Esophagus squamous epithelium (tissue), 5 donors: ENCODE results near the gene C2orf49. TPM values are rescaled to one million over a fixed set of nuclear protein-coding genes. Genes with fewer than 3 reads are reported as not detected.

ENCODE experiments used
- DNase-seq: peaks from one replicate; lab custom pipeline; 2025; lab: John Stamatoyannopoulos, UW
- H3K27ac ChIP-seq, 4 donors: fragments of 200-600 bp; sonication (generic); one replicate each; pipeline ENCODE4 v1.5.1; 2016 to 2019; ENCODE audit warnings: mild to moderate bottlenecking in 1 of 4
- H3K27me3 ChIP-seq, 4 donors: fragments of 200-600 bp; sonication (generic); 1 replicate in 3 of 4; 2 replicates in 1 of 4; pipeline versions ENCODE4 v1.5.1 to v1.6.0; 2017 to 2021; ENCODE audit warnings: antibody characterized with exemption in 1 of 4
- H3K36me3 ChIP-seq, 3 donors: fragments of 200-600 bp; sonication (generic); one replicate each; pipeline ENCODE4 v1.5.1; 2016 to 2019
- H3K4me1 ChIP-seq, 3 donors: fragments of 200-600 bp; sonication (generic); one replicate each; pipeline ENCODE4 v1.5.1; 2017 to 2019
- H3K4me3 ChIP-seq, 4 donors: fragments of 200-600 bp; sonication (generic); 1 replicate in 3 of 4; 2 replicates in 1 of 4; pipeline ENCODE4 v1.5.1; 2016 to 2019; ENCODE audit warnings: mild to moderate bottlenecking in 2 of 4, moderate library complexity in 1 of 4
- H3K9me3 ChIP-seq, 3 donors: fragments of 200-600 bp; sonication (generic); one replicate each; pipeline ENCODE4 v1.5.1; 2016 to 2019
- CTCF ChIP-seq, 6 experiments: fragments of 450-650 bp in 4 of 6; fragments of 200-600 bp in 2 of 6; sonication (generic) in 2 of 6; IDR thresholded peaks; one replicate each; pipeline ENCODE4 v1.5.1; 2016 to 2019; ENCODE audit warnings: antibody characterized with exemption in 6 of 6, mild to moderate bottlenecking in 4 of 6, moderate library complexity in 4 of 6
- POLR2A ChIP-seq, 4 donors: fragments of 450-650 bp; IDR thresholded peaks; one replicate each; pipeline ENCODE4 v1.6.1; 2017; ENCODE audit warnings: antibody characterized with exemption in 4 of 4, mild to moderate bottlenecking in 4 of 4, moderate library complexity in 3 of 4
- WGBS, 2 donors: methylation state at CpG; one replicate each; pipeline ENCODE4 v1.1.5; 2018; 5-methylcytosine and 5-hydroxymethylcytosine counted together
- intact Hi-C: fragments of 100-400 bp; cut with DNase I; formaldehyde crosslinking; loops from one replicate; pipeline ENCODE4 v1.15.0; 2022
- total RNA-seq, 4 donors: library from RNA; depleted of rRNA; stranded (reverse); fragments of >200 nt; gene quantifications; one replicate each; pipeline ENCODE4 v1.1.0, GENCODE V29; 2016
- donor health status: DM: yes; HTN: yes; CAD: no.

C2orf49 gene
- total RNA-seq, 4 donors from 2014 or later, result 9.3 to 19.8 (median 12.4) TPM

- TF ChIP-seq POLR2A (IDR thresholded peaks at IDR 0.05) (no peak), CTCF (IDR thresholded peaks at IDR 0.05) (no peak)
- 43 to 49% methylated on average over 12 to 14 of the region's 14 CpGs for WGBS, 2 donors
- intact Hi-C loops, result no loop called here
- Histone ChIP-seq H3K4me3 (no peak overlapping the region), H3K27me3 (no peaks in the 10 kb centered on the region), H3K9me3 (no peaks in the 10 kb centered on the region), H3K36me3 (peaks cover 0 to 48% (median 9%) of the 10 kb centered on the region in 3 donors), H3K27ac (peak overlapping the region; percentile 72 to 87 (median 86)), H3K4me1 (peaks cover 27 to 99% (median 60%) of the 10 kb centered on the region in 3 donors)
- DNase-seq, result no peak
Measured at GRCh38 chr2:105381101-105381668, 43.8 kb downstream of the C2orf49 start.

- H3K36me3 ChIP-seq, result peaks cover 0 to 49% (median 9%) of the 10 kb centered on the region in 3 donors
- 78 to 84% methylated on average over 5 of the region's 5 CpGs for WGBS, 2 donors
- H3K4me3 ChIP-seq, result no peak overlapping the region
- H3K4me1 ChIP-seq, result peaks cover 27 to 94% (median 58%) of the 10 kb centered on the region in 3 donors
- peak overlapping the region; percentile 72 to 87 (median 86) for H3K27ac ChIP-seq
- no peaks in the 10 kb centered on the region for H3K9me3 ChIP-seq
- intact Hi-C loops, result no loop called here
- H3K27me3 ChIP-seq, result no peaks in the 10 kb centered on the region
- TF ChIP-seq POLR2A (IDR thresholded peaks at IDR 0.05) (no peak), CTCF (IDR thresholded peaks at IDR 0.05) (no peak)
- no peak for DNase-seq
Measured at GRCh38 chr2:105382177-105382576, 44.8 kb downstream of the C2orf49 start.

- Histone ChIP-seq H3K27me3 (no peaks in the 10 kb centered on the region), H3K27ac (peak overlapping the region in 3 of 4 donors; percentile 40 to 50 (median 45)), H3K9me3 (no peaks in the 10 kb centered on the region), H3K4me3 (no peak overlapping the region), H3K4me1 (peaks cover 24 to 93% (median 48%) of the 10 kb centered on the region in 3 donors), H3K36me3 (peaks cover 0 to 55% (median 9%) of the 10 kb centered on the region in 3 donors)
- WGBS, 2 donors, result 63 to 68% methylated on average over 8 of the region's 8 CpGs
- DNase-seq, result no peak
- no peak for TF ChIP-seq POLR2A (IDR thresholded peaks at IDR 0.05)
- no peak for TF ChIP-seq CTCF (IDR thresholded peaks at IDR 0.05)
- intact Hi-C loops, result no loop called here
Measured at GRCh38 chr2:105383432-105384166, 46.3 kb downstream of the C2orf49 start.

- DNase-seq, result no peak
- Histone ChIP-seq H3K27me3 (no peaks in the 10 kb centered on the region), H3K4me1 (peaks cover 25 to 91% (median 43%) of the 10 kb centered on the region in 3 donors), H3K36me3 (peaks cover 0 to 55% (median 9%) of the 10 kb centered on the region in 3 donors), H3K4me3 (no peak overlapping the region), H3K27ac (peak overlapping the region in 3 of 4 donors; percentile 11 to 50 (median 40)), H3K9me3 (no peaks in the 10 kb centered on the region)
- TF ChIP-seq CTCF (IDR thresholded peaks at IDR 0.05) (no peak), POLR2A (IDR thresholded peaks at IDR 0.05) (no peak)
- 53 to 77% methylated on average over 7 of the region's 7 CpGs for WGBS, 2 donors
- intact Hi-C loops, result no loop called here
Measured at GRCh38 chr2:105384216-105384615, 46.9 kb downstream of the C2orf49 start.

GRCh38 chr2:105384861-105385260 lies 47.5 kb downstream of the C2orf49 start:
- peaks cover 21 to 90% (median 42%) of the 10 kb centered on the region in 3 donors for H3K4me1 ChIP-seq
- H3K27me3 ChIP-seq, result no peaks in the 10 kb centered on the region
- peaks cover 0 to 55% (median 9%) of the 10 kb centered on the region in 3 donors for H3K36me3 ChIP-seq
- TF ChIP-seq CTCF (IDR thresholded peaks at IDR 0.05), result no peak
- no peak for TF ChIP-seq POLR2A (IDR thresholded peaks at IDR 0.05)
- no peaks in the 10 kb centered on the region for H3K9me3 ChIP-seq
- peak overlapping the region in 3 of 4 donors; percentile 11 to 50 (median 40) for H3K27ac ChIP-seq
- intact Hi-C loops, result no loop called here
- no peak for DNase-seq
- WGBS, 2 donors, result 67 to 79% methylated on average over 5 of the region's 5 CpGs
- H3K4me3 ChIP-seq, result no peak overlapping the region
